Measurements from ENCODE around the gene ZNF215.

DNA sequence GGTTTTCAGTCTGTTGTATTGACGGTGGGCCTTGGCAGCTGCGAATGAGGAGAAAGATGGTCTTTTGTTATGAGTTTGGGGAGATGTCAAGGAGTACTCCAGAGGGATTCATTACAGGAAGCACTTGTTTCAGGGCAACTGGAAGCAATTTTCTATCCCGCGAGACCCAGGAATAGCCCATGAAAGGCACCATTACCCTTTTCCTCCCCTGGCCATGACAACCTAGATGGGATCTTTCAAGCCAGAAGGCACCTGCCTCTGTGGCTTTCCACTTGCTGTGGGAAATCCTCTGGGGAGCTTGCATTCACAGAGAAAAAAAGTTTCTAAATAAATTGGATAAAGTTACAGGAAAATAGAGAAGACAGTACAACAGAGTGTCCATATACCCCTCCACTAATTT lies 2.7 kb downstream of the ZNF215 start:
- TF ChIP-seq, protein P1, sequence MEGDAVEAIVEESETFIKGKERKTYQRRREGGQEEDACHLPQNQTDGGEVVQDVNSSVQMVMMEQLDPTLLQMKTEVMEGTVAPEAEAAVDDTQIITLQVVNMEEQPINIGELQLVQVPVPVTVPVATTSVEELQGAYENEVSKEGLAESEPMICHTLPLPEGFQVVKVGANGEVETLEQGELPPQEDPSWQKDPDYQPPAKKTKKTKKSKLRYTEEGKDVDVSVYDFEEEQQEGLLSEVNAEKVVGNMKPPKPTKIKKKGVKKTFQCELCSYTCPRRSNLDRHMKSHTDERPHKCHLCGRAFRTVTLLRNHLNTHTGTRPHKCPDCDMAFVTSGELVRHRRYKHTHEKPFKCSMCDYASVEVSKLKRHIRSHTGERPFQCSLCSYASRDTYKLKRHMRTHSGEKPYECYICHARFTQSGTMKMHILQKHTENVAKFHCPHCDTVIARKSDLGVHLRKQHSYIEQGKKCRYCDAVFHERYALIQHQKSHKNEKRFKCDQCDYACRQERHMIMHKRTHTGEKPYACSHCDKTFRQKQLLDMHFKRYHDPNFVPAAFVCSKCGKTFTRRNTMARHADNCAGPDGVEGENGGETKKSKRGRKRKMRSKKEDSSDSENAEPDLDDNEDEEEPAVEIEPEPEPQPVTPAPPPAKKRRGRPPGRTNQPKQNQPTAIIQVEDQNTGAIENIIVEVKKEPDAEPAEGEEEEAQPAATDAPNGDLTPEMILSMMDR (conservative IDR thresholded peaks at IDR 0.05; ENCODE audit: low read depth, low read length) = no peak
- TF ChIP-seq EZH2 (IDR thresholded peaks at IDR 0.05; ENCODE audit: low read length, unreplicated experiment) (no peak), EZH2phosphoT487 (IDR thresholded peaks at IDR 0.05; ENCODE audit: borderline replicate concordance, low read length) (no peak)

All from PC-3 (cell line).